GM12864 (cell line): Measurements from ENCODE around the gene MMS22L.

Experiments
- DNase-seq: peaks from one replicate; pipeline ENCODE4 v3.0.0-alpha.2; 2011; ENCODE audit warnings: low read depth
- H3K4me3 ChIP-seq: 2 replicates; pipeline ENCODE4 v1.5.1; 2011; ENCODE audit warnings: mild to moderate bottlenecking, low read depth, low read length, control low read depth
- TF ChIP-seq, protein P1 (sequence below): IDR thresholded peaks from 2 replicates; pipeline ENCODE4 v1.5.1; 2011; ENCODE audit warnings: low read depth, mild to moderate bottlenecking, moderate library complexity, low read length, control low read depth, inconsistent platforms; ENCODE audit errors: missing control alignments

The MMS22L gene

DNA sequence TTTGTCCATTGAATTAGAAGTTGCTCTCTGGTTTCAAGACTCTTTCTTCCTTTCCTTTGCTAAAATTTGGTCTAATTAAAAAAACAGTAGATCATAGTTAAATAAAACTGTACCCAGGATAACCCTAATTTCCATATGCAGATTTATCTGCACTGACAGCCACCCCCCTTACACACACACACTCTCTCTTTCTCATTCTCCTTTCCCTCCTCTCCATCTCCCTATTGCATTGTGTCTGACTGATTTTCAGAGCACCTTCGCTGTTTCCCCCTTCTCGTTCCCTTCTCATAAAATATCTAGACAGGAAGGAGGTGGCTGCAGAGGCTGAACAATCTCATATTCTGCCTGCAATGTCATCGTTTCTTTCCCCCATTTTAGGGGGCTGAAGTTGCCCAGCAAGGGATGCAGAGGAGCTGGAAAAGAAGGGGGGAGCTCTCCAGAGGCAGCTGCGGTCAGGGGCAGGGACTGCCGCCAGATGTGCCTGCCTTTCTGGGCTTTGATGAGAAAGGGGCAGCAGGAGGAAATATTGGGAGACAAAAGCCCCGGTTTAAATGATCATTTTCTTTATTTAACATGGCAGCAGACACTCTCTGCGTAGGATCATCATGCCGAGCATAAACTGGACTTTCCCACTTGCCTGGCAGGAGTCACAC is 22.5 kb upstream of the MMS22L start:
- no peak overlapping the region for H3K4me3 ChIP-seq
- no peak for DNase-seq
- TF ChIP-seq, protein P1, sequence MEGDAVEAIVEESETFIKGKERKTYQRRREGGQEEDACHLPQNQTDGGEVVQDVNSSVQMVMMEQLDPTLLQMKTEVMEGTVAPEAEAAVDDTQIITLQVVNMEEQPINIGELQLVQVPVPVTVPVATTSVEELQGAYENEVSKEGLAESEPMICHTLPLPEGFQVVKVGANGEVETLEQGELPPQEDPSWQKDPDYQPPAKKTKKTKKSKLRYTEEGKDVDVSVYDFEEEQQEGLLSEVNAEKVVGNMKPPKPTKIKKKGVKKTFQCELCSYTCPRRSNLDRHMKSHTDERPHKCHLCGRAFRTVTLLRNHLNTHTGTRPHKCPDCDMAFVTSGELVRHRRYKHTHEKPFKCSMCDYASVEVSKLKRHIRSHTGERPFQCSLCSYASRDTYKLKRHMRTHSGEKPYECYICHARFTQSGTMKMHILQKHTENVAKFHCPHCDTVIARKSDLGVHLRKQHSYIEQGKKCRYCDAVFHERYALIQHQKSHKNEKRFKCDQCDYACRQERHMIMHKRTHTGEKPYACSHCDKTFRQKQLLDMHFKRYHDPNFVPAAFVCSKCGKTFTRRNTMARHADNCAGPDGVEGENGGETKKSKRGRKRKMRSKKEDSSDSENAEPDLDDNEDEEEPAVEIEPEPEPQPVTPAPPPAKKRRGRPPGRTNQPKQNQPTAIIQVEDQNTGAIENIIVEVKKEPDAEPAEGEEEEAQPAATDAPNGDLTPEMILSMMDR: no peak

DNA sequence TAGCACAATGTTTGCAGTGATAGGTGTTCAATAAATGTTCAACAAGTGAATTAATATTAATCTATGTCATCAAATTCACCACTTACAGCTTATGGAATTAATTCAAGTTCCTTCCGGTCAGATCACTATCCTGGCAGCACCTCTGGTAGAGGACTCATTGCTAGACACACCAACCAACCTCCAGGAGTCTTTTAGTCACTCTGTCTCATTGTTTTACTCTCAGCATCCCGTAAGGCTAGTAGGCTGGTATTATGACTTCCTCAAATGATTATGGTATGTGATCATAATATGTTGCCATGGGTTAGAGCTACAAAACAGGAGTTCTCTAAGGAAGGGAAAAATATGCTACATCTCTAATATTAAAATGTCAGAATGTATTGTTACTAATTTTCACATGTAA is 21.7 kb upstream of the MMS22L start:
- no peak for DNase-seq
- TF ChIP-seq, protein P1: no peak

DNA sequence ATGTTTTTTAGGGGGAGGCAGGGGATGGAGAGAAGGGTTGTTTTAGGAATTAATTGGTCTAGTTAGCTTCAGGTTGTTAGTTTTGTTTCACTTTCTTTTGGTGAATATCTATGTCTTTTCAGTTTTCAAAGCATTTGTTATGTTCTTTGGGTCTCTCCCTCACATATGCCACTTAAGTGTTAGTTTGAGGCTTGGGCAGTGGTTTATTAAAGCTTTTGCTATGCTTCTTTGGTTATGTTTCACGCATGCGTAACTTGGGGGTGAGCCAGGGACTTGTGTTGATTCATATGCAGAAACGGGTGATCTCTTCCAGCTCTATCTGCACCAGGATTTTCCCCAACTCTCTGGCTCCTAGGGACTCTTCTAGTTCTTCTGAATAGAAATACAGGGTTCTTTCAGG is 11.4 kb upstream of the MMS22L start:
- DNase-seq: no peak

More for the DNA sequence above, 21.7 kb upstream of the MMS22L start:
- H3K4me3 ChIP-seq: no peak overlapping the region

DNA sequence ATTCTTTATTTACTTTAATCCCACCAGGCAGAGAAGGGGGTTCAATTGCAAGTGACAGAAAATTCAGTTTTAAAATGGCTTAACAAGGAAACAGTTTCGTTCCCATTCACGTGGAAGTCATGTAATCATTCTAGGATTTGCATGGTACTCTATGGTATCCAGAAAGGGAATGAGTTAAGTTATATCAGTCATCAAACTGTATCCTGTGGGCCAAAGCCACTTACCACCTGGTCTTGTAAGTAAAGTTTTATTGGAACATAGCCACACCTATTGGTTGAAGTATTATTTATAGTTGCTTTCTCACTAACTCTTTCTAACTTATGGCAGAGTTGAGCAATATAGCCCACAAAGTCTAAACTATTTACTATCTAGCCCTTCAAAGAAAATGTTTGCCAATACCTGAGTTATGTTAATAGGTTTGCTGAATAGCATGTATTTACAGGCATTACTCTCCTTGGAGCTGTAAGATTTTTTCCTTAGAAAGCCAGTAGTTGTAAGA is 10.2 kb upstream of the MMS22L start:
- H3K4me3 ChIP-seq: no peak overlapping the region
- DNase-seq: no peak
- TF ChIP-seq, protein P1: no peak

More for the DNA sequence above, 11.4 kb upstream of the MMS22L start:
- no peak overlapping the region for H3K4me3 ChIP-seq
- TF ChIP-seq, protein P1: no peak

DNA sequence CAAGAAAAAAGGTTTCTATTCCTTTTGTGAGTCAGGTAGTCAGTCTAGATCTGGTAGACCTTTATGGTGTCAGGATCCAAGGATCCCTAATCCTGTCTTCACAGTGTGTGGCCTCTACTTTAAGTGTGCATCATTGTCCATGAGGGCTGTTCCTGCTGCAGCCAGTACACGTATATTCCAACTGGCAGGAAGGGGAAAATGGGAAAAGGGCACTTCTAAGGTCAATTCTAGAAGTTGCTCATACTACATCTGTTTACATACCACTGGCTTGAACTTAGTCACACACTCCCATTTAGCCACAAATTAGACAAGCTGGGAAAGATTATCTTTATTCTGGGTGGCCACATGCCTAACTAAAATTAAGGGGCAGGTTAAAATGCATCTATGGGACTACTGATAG is 9.7 kb upstream of the MMS22L start:
- H3K4me3 ChIP-seq: no peak overlapping the region
- TF ChIP-seq, protein P1: no peak
- DNase-seq: no peak

GRCh38 chr6:97291896-97292295 is 8.9 kb upstream of the MMS22L start:
- no peak overlapping the region for H3K4me3 ChIP-seq
- no peak for DNase-seq
- TF ChIP-seq, protein P1: no peak

DNA sequence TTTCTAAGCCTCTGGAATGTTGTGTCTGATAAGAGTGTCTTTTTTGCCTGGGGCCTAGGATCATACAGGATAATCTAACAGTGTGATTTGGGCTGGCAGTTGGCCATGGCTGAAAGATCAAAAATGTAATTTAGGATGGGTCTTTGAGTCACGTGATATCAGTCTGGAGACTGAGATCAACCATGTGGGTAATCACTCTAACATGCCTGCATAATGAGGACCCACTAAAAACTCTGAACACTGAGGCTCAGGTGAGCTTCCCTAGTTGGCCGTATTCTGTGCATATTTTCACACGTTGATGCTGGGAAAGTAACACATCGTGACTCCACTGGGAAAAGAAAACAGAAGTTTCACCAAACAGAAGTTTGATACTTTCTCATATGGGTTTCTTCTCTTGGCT is 6.3 kb upstream of the MMS22L start:
- no peak for DNase-seq
- TF ChIP-seq, protein P1: no peak
- no peak overlapping the region for H3K4me3 ChIP-seq
